GM12872 (cell line): ENCODE data around the gene FRMD4A.

ENCODE experiments used
- TF ChIP-seq, protein P1 (sequence below): IDR thresholded peaks from 3 replicates; pipeline ENCODE4 v1.5.1; 2011; ENCODE audit warnings: low read depth, mild to moderate bottlenecking, low read length, moderate library complexity; ENCODE audit not compliant: insufficient read depth

FRMD4A gene

GRCh38 chr10:14056610-14057332 lies 274.0 kb downstream of the FRMD4A start:
- TF ChIP-seq, protein P1, sequence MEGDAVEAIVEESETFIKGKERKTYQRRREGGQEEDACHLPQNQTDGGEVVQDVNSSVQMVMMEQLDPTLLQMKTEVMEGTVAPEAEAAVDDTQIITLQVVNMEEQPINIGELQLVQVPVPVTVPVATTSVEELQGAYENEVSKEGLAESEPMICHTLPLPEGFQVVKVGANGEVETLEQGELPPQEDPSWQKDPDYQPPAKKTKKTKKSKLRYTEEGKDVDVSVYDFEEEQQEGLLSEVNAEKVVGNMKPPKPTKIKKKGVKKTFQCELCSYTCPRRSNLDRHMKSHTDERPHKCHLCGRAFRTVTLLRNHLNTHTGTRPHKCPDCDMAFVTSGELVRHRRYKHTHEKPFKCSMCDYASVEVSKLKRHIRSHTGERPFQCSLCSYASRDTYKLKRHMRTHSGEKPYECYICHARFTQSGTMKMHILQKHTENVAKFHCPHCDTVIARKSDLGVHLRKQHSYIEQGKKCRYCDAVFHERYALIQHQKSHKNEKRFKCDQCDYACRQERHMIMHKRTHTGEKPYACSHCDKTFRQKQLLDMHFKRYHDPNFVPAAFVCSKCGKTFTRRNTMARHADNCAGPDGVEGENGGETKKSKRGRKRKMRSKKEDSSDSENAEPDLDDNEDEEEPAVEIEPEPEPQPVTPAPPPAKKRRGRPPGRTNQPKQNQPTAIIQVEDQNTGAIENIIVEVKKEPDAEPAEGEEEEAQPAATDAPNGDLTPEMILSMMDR, result no peak

GRCh38 chr10:14052931-14053330 lies 277.8 kb downstream of the FRMD4A start:
- TF ChIP-seq, protein P1, result no peak

GRCh38 chr10:14050598-14050997 lies 280.1 kb downstream of the FRMD4A start:
- TF ChIP-seq, protein P1, result no peak

DNA sequence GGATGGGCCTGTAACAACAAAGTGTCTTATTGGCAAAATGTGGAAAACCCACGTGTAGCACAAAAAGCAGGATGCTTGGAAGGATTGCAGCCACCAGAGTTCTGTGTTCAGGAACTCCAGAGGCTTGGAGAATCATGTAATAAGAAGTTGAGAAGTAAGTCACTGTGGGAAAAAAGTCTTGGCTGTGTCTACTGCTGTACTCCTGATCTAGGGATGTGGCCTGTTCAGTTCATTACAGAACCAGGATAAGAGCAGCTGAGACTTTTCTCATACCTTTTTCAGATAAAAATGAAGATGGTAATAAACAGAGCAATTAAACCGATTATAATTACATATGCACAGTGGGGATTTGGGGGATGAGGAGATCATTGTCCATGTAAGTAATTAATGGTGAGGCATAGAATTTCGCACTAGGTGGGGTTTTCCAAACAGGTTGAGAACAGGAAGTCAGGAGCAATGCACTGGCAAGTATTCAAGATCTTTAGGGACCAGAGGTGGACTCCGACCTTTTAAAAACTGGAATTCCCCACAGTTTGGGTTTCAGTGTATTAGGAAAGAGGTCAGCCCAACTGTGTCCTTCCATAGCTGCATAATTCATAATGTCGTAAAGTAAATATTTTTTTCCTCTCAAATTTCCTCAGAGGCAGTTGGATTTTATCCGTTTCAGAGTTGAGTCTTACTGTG lies 281.7 kb downstream of the FRMD4A start:
- TF ChIP-seq, protein P1, result no peak

- TF ChIP-seq, protein P1, result no peak
These were observed 283.3 kb downstream of the FRMD4A start for GRCh38 chr10:14047431-14047830.

DNA sequence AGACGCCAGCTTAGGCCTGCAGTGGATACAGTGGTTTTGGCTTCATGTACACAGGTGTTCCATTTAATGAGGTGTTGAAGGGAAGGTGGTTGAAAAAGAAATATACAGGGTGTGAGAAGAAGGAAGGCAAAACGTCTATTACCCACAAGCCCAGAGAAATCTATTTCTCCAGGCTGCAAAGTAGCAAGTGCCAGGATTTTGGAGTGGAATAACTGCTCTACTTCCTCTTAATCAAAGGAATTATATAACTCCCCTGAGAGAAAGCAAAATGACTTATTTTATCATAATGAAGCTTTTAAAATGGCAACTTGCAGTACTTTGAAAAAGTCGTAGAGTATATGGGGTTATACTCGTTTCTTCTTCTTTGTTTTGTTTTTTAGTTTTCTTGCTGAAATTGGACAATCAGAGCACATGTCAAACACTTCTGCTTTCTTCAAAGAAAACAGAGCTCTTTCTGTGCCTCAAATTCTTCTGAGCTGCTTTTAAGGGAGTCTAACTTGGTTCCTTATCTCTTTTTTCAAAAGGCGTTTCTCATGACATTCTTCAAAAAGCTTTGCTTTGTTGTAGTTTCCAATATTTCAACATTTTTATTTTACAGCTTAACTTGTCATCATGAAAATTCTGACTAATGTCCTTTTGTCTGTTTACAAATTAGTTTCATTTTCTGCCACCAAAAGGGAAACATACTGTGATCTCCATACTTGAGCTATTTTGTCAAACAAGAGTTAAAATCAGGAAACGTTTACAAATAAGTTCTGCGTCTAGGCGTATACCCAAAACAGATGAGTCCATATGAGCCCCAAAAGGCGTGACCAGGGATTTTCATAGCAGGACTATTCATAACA lies 289.7 kb downstream of the FRMD4A start:
- TF ChIP-seq, protein P1, result no peak
